Sigmoid colon (tissue), 7 donors: Measurements from ENCODE around the gene ITGB4. TPM values are rescaled to one million over a fixed set of nuclear protein-coding genes. Genes with fewer than 3 reads are reported as not detected.

ENCODE experiments used
- DNase-seq: peaks from one replicate; pipeline ENCODE4 v3.0.0-alpha.2; 2019
- H3K27ac ChIP-seq, 4 donors: fragments of 200-600 bp; sonication (generic); one replicate each; pipeline ENCODE4 v1.5.1; 2016 to 2019; ENCODE audit warnings: mild to moderate bottlenecking in 1 of 4
- H3K27me3 ChIP-seq, 3 donors: fragments of 200-600 bp; sonication (generic); one replicate each; pipeline ENCODE4 v1.5.1; 2019; ENCODE audit warnings: mild to moderate bottlenecking in 1 of 3
- H3K36me3 ChIP-seq, 4 donors: fragments of 200-600 bp; sonication (generic); one replicate each; pipeline ENCODE4 v1.5.1; 2016 to 2019
- H3K4me1 ChIP-seq, 4 donors: fragments of 200-600 bp; sonication (generic); one replicate each; pipeline ENCODE4 v1.5.1; 2017 to 2019
- H3K4me3 ChIP-seq, 4 donors: fragments of 200-600 bp; sonication (generic); one replicate each; pipeline ENCODE4 v1.5.1; 2017 to 2019; ENCODE audit warnings: mild to moderate bottlenecking in 2 of 4, moderate library complexity in 1 of 4
- H3K9me3 ChIP-seq, 4 donors: fragments of 200-600 bp in 3 of 4; sonication (generic) in 3 of 4; one replicate each; pipeline versions ENCODE4 v1.5.1 to v1.6.1; 2013 to 2019
- CTCF ChIP-seq, 4 experiments: fragments of 450-650 bp in 3 of 4; fragments of 200-600 bp in 1 of 4; IDR thresholded peaks; one replicate each; pipeline ENCODE4 v1.5.1; 2016 to 2019; ENCODE audit warnings: antibody characterized with exemption in 4 of 4, mild to moderate bottlenecking in 3 of 4, moderate library complexity in 2 of 4
- EP300 ChIP-seq, 4 donors: sonication (generic); formaldehyde crosslinking; IDR thresholded peaks; one replicate each; pipeline ENCODE4 v1.6.1; 2017; ENCODE audit warnings: antibody characterized with exemption in 4 of 4
- POLR2A ChIP-seq, 2 donors: fragments of 450-650 bp; IDR thresholded peaks; one replicate each; pipeline ENCODE4 v1.6.1; 2016; ENCODE audit warnings: antibody characterized with exemption in 2 of 2, mild to moderate bottlenecking in 2 of 2, moderate library complexity in 2 of 2
- POLR2AphosphoS5 ChIP-seq, 4 donors: sonication (generic); formaldehyde crosslinking; IDR thresholded peaks; one replicate each; pipeline ENCODE4 v1.6.1; 2017; ENCODE audit warnings: antibody characterized with exemption in 4 of 4
- WGBS, 2 donors: extraction: QIAGEN DNeasy Blood & Tissue Kit; methylation state at CpG; one replicate each; pipeline ENCODE4 v1.1.7; 2013; 5-methylcytosine and 5-hydroxymethylcytosine counted together
- intact Hi-C: fragments of 100-400 bp; cut with DNase I; formaldehyde crosslinking; loops from one replicate; pipeline ENCODE4 v1.15.1; 2023
- polyA plus RNA-seq, 3 donors: library from polyadenylated mRNA; stranded (reverse); fragments of 200-250 nt; gene quantifications; one replicate each; pipeline ENCODE4 v1.2.3, GENCODE V29; 2013
- total RNA-seq, 4 donors: library from RNA; depleted of rRNA; stranded (reverse); fragments of >200 nt; gene quantifications; one replicate each; pipeline ENCODE4 v1.1.0, GENCODE V29; 2016
- donor health status: healthy with polysubstance abuse.
- donor health status: Bipolar disorder and iron deficiency.
- donor health status: healthy.

Gene ITGB4
- total and polyA plus RNA-seq, 7 donors: 15.1 to 116 (median 25.8) TPM

GRCh38 chr17:75706042-75706728, 15.1 kb upstream of the ITGB4 start:
- H3K27me3 ChIP-seq: no peaks in the 10 kb centered on the region
- WGBS, 2 donors: 93 to 95% methylated on average over 20 of the region's 20 CpGs
- intact Hi-C loops: no loop called here
- H3K4me1 ChIP-seq: peaks cover 0 to 10% (median 3%) of the 10 kb centered on the region in 4 donors
- H3K9me3 ChIP-seq: no peaks in the 10 kb centered on the region
- H3K4me3 ChIP-seq: no peak overlapping the region
- no peak overlapping the region for H3K27ac ChIP-seq
- H3K36me3 ChIP-seq: peaks cover 30 to 75% (median 59%) of the 10 kb centered on the region in 4 donors
- TF ChIP-seq POLR2A (IDR thresholded peaks at IDR 0.05) (no peak), CTCF (IDR thresholded peaks at IDR 0.05) (no peak), EP300 (IDR thresholded peaks at IDR 0.05) (no peak), POLR2AphosphoS5 (IDR thresholded peaks at IDR 0.05) (no peak)
- no peak for DNase-seq

- no peak for DNase-seq
- Histone ChIP-seq H3K36me3 (peaks cover 28 to 67% (median 57%) of the 10 kb centered on the region in 4 donors), H3K4me3 (no peak overlapping the region), H3K4me1 (peaks cover 0 to 7% (median 0%) of the 10 kb centered on the region in 4 donors), H3K27me3 (no peaks in the 10 kb centered on the region), H3K9me3 (no peaks in the 10 kb centered on the region), H3K27ac (peak overlapping the region in 3 of 4 donors; percentile 10 to 60 (median 12))
- 83 to 86% methylated on average over 12 of the region's 12 CpGs for WGBS, 2 donors
- no peak for TF ChIP-seq EP300 (IDR thresholded peaks at IDR 0.05)
- no peak for TF ChIP-seq POLR2A (IDR thresholded peaks at IDR 0.05)
- no peak for TF ChIP-seq CTCF (IDR thresholded peaks at IDR 0.05)
- TF ChIP-seq POLR2AphosphoS5 (IDR thresholded peaks at IDR 0.05): peak in 2 of 4 donors; percentile 6 to 31
- intact Hi-C loops: no loop called here
Observed at GRCh38 chr17:75707079-75707571, 14.1 kb upstream of the ITGB4 start.

- Histone ChIP-seq H3K9me3 (no peaks in the 10 kb centered on the region), H3K27me3 (peaks cover 0 to 18% (median 0%) of the 10 kb centered on the region in 3 donors), H3K36me3 (peaks cover 0 to 13% (median 8%) of the 10 kb centered on the region in 4 donors), H3K4me1 (no peaks in the 10 kb centered on the region), H3K27ac (no peak overlapping the region), H3K4me3 (no peak overlapping the region)
- DNase-seq: no peak
- intact Hi-C loops: loop anchor here (5.0 kb wide), 1 partner anchor 35 kb away; no protein-coding TSS in a partner anchor
- 60 to 70% methylated on average over 2 of the region's 2 CpGs for WGBS, 2 donors
- TF ChIP-seq POLR2A (IDR thresholded peaks at IDR 0.05) (no peak), POLR2AphosphoS5 (IDR thresholded peaks at IDR 0.05) (no peak), CTCF (IDR thresholded peaks at IDR 0.05) (no peak), EP300 (IDR thresholded peaks at IDR 0.05) (no peak)
Observed at GRCh38 chr17:75712446-75712845, 8.8 kb upstream of the ITGB4 start.

- intact Hi-C loops: no loop called here
- no peaks in the 10 kb centered on the region for H3K9me3 ChIP-seq
- no peak for TF ChIP-seq POLR2AphosphoS5 (IDR thresholded peaks at IDR 0.05)
- peaks cover 13 to 62% (median 36%) of the 10 kb centered on the region in 3 donors for H3K27me3 ChIP-seq
- WGBS, 2 donors: 91 to 97% methylated on average over 2 of the region's 2 CpGs
- DNase-seq: no peak
- H3K36me3 ChIP-seq: no peaks in the 10 kb centered on the region
- H3K27ac ChIP-seq: peak overlapping the region; percentile 1 to 80 (median 70)
- no peak overlapping the region for H3K4me3 ChIP-seq
- H3K4me1 ChIP-seq: peaks cover 0 to 14% (median 12%) of the 10 kb centered on the region in 4 donors
Observed at GRCh38 chr17:75719732-75720131, 1.5 kb upstream of the ITGB4 start.

GRCh38 chr17:75721463-75722011, 278 bp downstream of the ITGB4 start:
- peaks cover 0 to 14% (median 12%) of the 10 kb centered on the region in 4 donors for H3K4me1 ChIP-seq
- TF ChIP-seq EP300 (IDR thresholded peaks at IDR 0.05) (no peak), POLR2A (IDR thresholded peaks at IDR 0.05) (no peak), POLR2AphosphoS5 (IDR thresholded peaks at IDR 0.05) (no peak), CTCF (IDR thresholded peaks at IDR 0.05) (no peak)
- peaks cover 13 to 58% (median 36%) of the 10 kb centered on the region in 3 donors for H3K27me3 ChIP-seq
- no peaks in the 10 kb centered on the region for H3K36me3 ChIP-seq
- WGBS, 2 donors: 5 to 22% methylated on average over 33 of the region's 33 CpGs
- no peak for DNase-seq
- peak overlapping the region; percentile 66 to 80 (median 70) for H3K27ac ChIP-seq
- H3K4me3 ChIP-seq: peak overlapping the region; percentile 31 to 53 (median 45)
- intact Hi-C loops: no loop called here
- H3K9me3 ChIP-seq: no peaks in the 10 kb centered on the region
